Gastrocnemius medialis (tissue), 4 donors: ENCODE measurements around the gene ALDH1A3.

Source experiments
- POLR2A ChIP-seq, 2 donors: fragments of 450-650 bp; IDR thresholded peaks; one replicate each; pipeline ENCODE4 v1.6.1; 2017; ENCODE audit warnings: antibody characterized with exemption in 2 of 2, mild to moderate bottlenecking in 2 of 2, moderate library complexity in 2 of 2
- TF ChIP-seq, protein P1 (sequence below), 5 experiments: fragments of 450-650 bp in 3 of 5; fragments of 200-600 bp in 2 of 5; sonication (generic) in 2 of 5; IDR thresholded peaks in 4 of 5; conservative IDR thresholded peaks in 1 of 5; 1 replicate in 4 of 5; 2 replicates in 1 of 5; pipeline ENCODE4 v1.5.1; 2016 to 2019; ENCODE audit warnings: antibody characterized with exemption in 5 of 5, mild to moderate bottlenecking in 3 of 5, moderate library complexity in 3 of 5

DNA sequence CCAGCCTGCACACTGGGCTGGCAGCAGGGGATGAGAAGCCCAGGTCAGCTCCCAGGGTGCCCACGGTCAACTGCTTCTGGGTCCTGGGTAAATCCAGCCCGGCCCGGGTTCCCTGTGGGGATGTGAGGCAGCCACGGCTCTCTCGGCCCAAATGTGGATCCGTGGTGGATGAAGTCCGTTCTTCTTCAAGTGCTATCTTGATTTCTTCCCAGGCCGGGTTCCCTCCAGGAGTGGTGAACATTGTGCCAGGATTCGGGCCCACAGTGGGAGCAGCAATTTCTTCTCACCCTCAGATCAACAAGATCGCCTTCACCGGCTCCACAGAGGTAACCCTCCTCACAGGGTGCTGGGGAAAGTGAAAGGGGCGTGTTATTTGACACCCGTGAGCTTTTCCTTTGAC is 16.1 kb downstream of the ALDH1A3 start:
- TF ChIP-seq, protein P1, sequence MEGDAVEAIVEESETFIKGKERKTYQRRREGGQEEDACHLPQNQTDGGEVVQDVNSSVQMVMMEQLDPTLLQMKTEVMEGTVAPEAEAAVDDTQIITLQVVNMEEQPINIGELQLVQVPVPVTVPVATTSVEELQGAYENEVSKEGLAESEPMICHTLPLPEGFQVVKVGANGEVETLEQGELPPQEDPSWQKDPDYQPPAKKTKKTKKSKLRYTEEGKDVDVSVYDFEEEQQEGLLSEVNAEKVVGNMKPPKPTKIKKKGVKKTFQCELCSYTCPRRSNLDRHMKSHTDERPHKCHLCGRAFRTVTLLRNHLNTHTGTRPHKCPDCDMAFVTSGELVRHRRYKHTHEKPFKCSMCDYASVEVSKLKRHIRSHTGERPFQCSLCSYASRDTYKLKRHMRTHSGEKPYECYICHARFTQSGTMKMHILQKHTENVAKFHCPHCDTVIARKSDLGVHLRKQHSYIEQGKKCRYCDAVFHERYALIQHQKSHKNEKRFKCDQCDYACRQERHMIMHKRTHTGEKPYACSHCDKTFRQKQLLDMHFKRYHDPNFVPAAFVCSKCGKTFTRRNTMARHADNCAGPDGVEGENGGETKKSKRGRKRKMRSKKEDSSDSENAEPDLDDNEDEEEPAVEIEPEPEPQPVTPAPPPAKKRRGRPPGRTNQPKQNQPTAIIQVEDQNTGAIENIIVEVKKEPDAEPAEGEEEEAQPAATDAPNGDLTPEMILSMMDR (IDR thresholded peaks at IDR 0.05 in 4 of 5, conservative IDR thresholded peaks at IDR 0.05 in 1 of 5): no peak
- no peak for TF ChIP-seq POLR2A (IDR thresholded peaks at IDR 0.05)
